ENCODE results near the gene SLC35A5.

DNA sequence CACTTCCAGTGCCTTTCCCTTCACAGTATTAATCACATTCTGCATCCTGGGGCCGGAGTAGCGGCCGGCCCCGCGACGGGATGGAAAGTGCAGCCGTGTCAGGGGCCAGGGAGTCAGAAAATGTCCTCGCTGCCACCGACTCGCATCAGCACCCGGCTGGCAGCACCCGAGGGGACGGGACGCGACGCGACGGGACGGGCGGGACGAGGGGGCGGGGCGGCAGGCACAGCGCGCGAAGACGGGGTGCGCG lies 436 bp upstream of the SLC35A5 start:
- TF ChIP-seq, protein P1, sequence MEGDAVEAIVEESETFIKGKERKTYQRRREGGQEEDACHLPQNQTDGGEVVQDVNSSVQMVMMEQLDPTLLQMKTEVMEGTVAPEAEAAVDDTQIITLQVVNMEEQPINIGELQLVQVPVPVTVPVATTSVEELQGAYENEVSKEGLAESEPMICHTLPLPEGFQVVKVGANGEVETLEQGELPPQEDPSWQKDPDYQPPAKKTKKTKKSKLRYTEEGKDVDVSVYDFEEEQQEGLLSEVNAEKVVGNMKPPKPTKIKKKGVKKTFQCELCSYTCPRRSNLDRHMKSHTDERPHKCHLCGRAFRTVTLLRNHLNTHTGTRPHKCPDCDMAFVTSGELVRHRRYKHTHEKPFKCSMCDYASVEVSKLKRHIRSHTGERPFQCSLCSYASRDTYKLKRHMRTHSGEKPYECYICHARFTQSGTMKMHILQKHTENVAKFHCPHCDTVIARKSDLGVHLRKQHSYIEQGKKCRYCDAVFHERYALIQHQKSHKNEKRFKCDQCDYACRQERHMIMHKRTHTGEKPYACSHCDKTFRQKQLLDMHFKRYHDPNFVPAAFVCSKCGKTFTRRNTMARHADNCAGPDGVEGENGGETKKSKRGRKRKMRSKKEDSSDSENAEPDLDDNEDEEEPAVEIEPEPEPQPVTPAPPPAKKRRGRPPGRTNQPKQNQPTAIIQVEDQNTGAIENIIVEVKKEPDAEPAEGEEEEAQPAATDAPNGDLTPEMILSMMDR (IDR thresholded peaks at IDR 0.05 in 2 of 3, conservative IDR thresholded peaks at IDR 0.05 in 1 of 3; ENCODE audit: borderline replicate concordance in 1 of 3, insufficient read depth in 1 of 3, low read depth in 2 of 3, low read length in 2 of 3), result no peak
- TF ChIP-seq POLR2A (IDR thresholded peaks at IDR 0.05; ENCODE audit: borderline replicate concordance, extremely low read depth, insufficient read depth, insufficient read length), result no peak
- TF ChIP-seq YY1 (IDR thresholded peaks at IDR 0.05; ENCODE audit: extremely low read depth, insufficient replicate concordance, low read depth, low read length), result no peak
- TF ChIP-seq EGR1 (IDR thresholded peaks at IDR 0.05; ENCODE audit: low read depth), result no peak
- TF ChIP-seq, protein P2, sequence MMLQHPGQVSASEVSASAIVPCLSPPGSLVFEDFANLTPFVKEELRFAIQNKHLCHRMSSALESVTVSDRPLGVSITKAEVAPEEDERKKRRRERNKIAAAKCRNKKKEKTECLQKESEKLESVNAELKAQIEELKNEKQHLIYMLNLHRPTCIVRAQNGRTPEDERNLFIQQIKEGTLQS (IDR thresholded peaks at IDR 0.05), result no peak
- no peak for TF ChIP-seq ZNF274 (IDR thresholded peaks at IDR 0.05; ENCODE audit: low read depth, low read length)
- no peak for TF ChIP-seq EZH2 (IDR thresholded peaks at IDR 0.05)
- no peak for TF ChIP-seq CEBPB (IDR thresholded peaks at IDR 0.05; ENCODE audit: low read depth)
- TF ChIP-seq MAX (IDR thresholded peaks at IDR 0.05), result no peak
- TF ChIP-seq ZFX (IDR thresholded peaks at IDR 0.05), result no peak
